PFSK-1 (cell line): ENCODE measurements around the gene PSMC4.

Experiments used
- POLR2AphosphoS5 ChIP-seq: IDR thresholded peaks from 2 replicates; pipeline ENCODE4 v1.6.1; 2012; ENCODE audit warnings: low read depth, mild to moderate bottlenecking, control low read depth, low read length, moderate library complexity
- TF ChIP-seq, protein P1 (sequence below), 2 experiments: IDR thresholded peaks; 2 replicates each; pipeline versions ENCODE4 v1.6.1 to v1.8.0; 2011 to 2012; ENCODE audit warnings: low read depth in 2 of 2, low read length in 2 of 2, control low read depth in 1 of 2, inconsistent platforms in 1 of 2, mild to moderate bottlenecking in 1 of 2, moderate library complexity in 1 of 2; ENCODE audit not compliant: insufficient read depth in 1 of 2

DNA sequence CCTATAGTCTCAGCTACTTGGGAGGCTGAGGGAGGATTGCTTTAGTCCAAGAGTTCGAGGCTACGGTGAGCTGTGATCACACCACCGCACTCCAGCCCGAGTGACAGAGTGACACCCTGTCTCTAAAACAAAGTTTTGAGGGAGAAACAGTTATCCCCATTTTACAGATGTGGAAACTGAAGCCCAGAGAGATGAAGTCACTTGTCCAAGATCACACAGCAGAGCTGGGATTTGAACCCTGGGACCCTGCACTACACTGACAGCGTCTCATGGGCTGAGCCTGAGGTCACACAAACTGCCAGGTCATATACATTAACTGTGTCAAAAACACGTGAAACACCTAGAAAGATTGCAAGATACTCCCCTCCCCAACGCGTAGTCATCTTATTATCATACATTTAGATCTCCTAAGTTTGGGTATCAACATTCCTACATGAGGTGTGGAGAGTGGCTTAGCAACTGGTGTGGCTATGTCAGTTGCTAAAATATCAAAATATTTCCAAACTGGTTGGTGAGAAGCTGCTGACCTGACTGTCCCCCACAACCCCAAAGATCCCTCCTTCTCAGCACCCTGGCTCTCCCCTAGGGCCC is 44.7 kb upstream of the PSMC4 start:
- no peak for TF ChIP-seq POLR2AphosphoS5
- TF ChIP-seq, protein P1, sequence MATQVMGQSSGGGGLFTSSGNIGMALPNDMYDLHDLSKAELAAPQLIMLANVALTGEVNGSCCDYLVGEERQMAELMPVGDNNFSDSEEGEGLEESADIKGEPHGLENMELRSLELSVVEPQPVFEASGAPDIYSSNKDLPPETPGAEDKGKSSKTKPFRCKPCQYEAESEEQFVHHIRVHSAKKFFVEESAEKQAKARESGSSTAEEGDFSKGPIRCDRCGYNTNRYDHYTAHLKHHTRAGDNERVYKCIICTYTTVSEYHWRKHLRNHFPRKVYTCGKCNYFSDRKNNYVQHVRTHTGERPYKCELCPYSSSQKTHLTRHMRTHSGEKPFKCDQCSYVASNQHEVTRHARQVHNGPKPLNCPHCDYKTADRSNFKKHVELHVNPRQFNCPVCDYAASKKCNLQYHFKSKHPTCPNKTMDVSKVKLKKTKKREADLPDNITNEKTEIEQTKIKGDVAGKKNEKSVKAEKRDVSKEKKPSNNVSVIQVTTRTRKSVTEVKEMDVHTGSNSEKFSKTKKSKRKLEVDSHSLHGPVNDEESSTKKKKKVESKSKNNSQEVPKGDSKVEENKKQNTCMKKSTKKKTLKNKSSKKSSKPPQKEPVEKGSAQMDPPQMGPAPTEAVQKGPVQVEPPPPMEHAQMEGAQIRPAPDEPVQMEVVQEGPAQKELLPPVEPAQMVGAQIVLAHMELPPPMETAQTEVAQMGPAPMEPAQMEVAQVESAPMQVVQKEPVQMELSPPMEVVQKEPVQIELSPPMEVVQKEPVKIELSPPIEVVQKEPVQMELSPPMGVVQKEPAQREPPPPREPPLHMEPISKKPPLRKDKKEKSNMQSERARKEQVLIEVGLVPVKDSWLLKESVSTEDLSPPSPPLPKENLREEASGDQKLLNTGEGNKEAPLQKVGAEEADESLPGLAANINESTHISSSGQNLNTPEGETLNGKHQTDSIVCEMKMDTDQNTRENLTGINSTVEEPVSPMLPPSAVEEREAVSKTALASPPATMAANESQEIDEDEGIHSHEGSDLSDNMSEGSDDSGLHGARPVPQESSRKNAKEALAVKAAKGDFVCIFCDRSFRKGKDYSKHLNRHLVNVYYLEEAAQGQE (IDR thresholded peaks at IDR 0.05; ENCODE audit: insufficient read depth in 1 of 2, low read depth in 2 of 2, low read length in 2 of 2), result no peak
